NB4 (cell line): ENCODE data around the gene MRPL24.

Experiments used
- CTCF ChIP-seq: IDR thresholded peaks from one replicate; pipeline ENCODE4 v1.5.1; 2012; ENCODE audit warnings: low read depth, low read length
- TF ChIP-seq, protein P1 (sequence below): IDR thresholded peaks from 2 replicates; pipeline ENCODE4 v1.6.1; 2011; ENCODE audit warnings: low read depth, low read length

DNA sequence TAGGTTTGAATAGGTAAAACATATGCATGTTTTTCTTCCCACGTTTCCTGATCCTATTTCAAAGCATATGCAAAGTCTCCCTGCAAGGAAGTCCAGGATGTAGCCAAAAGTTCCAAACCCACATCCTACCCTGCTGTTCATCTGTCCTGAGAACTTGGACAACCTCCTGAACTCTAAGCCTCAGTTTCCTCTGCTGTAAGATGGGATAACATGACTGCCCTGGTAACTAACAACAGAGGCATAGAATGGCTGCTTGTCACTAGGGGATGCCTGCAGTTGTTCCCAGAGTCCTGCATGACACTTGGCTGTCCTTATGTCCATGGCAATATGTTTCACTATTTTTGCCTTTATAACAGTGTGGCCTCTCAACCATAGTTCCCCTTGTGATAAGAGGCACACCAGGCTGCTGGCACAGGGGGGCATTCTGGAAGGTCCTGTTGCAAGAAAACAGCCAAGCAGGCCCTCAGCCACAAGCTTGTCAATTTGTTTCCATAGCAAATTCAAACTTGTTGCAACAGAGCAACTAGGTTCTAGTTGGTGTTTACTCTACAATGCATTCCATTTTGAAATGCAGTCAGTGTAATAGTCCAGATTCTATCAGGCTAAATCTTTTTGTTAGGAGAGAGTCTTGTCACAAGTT lies 12.1 kb upstream of the MRPL24 start:
- TF ChIP-seq CTCF = no peak
- TF ChIP-seq, protein P1, sequence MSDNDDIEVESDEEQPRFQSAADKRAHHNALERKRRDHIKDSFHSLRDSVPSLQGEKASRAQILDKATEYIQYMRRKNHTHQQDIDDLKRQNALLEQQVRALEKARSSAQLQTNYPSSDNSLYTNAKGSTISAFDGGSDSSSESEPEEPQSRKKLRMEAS = peak; percentile 21; the same call in 1 of the 2 replicates
